Stimulated activated CD8-positive, alpha-beta memory T cell treated with anti-CD3 and anti-CD28 coated beads, Interleukin-15, amount 100 ng/mL, for 24 hours (primary cell): ENCODE results near the gene CD96.
A peak's percentile ranks its signal among the peaks of the same experiment; 100 is the strongest.
"Not testable (repeated sequence)": the region's sequence is repeated elsewhere in the genome, so short reads cannot be mapped to it uniquely, and the experiment has no call there.

Experiments used
- DNase-seq: peaks from one replicate; pipeline ENCODE4 v3.0.0-alpha.2; 2020; ENCODE audit warnings: low read depth

Gene CD96, protein sequence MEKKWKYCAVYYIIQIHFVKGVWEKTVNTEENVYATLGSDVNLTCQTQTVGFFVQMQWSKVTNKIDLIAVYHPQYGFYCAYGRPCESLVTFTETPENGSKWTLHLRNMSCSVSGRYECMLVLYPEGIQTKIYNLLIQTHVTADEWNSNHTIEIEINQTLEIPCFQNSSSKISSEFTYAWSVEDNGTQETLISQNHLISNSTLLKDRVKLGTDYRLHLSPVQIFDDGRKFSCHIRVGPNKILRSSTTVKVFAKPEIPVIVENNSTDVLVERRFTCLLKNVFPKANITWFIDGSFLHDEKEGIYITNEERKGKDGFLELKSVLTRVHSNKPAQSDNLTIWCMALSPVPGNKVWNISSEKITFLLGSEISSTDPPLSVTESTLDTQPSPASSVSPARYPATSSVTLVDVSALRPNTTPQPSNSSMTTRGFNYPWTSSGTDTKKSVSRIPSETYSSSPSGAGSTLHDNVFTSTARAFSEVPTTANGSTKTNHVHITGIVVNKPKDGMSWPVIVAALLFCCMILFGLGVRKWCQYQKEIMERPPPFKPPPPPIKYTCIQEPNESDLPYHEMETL

DNA sequence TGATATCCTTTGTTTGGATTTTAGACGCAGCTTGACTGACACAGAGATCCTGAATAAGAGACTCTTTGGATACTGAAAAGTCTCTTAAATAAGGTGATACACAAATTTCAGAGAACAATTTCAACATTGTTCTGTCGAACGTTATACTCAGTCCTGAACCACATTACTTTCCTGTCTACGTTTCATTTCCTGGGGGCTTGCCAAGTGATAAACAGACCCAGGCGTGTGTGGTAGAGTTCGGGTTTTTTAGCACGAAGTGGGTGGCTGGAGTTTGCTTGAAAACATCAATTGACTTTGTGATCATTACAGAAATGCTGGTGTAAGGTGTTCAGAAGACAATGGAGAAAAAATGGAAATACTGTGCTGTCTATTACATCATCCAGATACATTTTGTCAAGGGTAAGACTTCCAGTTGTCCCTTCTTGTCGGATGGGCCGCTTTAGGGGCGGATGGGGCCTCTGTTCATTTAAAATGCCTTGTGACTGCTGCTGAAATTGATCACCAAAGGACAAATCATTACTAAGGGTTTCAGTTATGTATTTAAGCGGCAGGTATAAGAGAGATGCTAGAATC is at the start of gene CD96:
Gene CD96 (plus strand): TSS at position 287 of the 573 bp plus-strand sequence. CDS start 52 bp downstream, at position 339.
- no peak for DNase-seq

DNA sequence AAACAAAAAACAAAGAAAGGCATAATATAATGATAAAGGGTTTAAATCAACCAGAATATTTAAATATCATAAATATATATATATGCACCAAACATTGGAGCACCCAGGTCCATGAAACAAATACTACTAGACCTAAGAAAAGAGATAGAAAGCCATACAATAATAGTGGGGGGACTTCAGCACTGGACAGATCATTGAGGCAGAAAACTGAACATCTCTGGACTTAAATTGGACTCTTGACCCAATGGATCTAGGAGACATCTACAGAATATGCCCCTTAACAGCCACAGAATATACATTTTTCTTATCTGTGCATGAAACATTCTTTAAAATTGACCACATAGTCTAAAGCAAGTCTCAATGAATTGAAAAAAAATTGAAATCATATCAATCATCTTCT is 48.7 kb upstream of the CD96 start:
- no peak for DNase-seq

DNA sequence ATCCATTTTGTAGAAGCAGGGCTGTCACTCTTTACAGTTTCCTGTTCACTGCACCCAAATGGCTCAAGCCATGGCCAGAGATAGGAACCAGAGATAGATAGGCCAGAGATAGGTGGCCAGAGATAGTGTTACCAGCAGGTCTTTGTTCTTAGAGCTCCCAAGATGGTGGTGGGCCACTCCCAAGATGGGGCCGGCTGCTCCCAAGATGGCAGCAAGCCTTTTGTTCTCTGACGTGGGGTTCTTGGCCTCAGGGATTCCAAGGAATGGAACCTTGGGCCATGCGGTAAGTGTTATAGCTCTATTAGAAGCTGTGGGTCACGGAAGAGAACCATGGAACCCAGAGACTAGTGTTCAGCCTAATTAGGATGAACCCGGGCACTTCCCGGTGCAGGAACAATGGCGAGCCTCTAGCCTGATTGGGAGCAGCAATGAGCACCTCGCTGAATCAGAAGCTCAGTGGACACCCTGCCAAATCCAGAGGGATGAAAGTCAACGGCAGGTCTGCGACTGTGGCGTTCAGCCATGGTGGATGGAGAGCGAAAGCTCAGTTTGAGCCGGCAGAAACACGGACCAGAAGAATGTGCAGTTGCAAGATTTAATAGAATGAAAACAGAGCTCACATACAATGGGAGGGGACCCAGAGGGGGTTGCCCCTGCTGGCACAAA is 45.0 kb upstream of the CD96 start:
- no peak for DNase-seq

DNA sequence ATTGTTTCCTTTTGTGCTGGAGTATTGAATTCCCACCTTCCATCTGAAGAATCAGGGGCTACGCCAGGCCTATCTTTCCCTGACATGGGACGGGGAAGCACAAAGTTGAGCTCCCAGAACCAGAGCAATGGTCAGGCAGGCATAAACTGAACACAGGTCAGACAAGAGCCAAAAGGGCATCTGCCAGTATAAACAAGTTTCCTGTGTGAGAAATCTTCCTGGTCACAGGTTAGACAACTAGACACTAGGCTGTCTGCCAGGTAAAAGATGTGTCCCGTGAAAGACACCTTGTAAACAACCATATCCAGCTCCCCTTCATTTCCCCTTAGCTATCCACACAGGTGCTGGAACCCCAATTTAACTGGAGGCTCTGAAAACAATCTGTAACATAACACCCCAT is 44.0 kb upstream of the CD96 start:
- no peak for DNase-seq

DNA sequence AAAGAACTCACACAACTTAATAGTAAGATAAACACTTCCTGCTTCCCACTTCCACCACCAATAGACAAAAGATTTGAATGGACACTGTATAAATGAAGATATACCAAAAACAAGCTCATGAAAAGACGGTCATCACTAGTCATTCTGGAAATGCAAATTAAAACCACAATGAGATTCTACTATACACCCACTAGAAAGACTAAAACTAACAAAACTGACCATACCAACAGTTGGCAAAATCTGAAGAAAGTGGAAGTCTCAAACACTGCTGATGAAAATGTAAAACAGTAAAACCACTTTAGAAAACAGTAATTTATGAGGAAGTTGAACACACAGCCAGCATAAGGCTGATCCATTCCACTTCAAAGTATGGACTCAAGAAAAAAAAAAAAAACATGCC is 35.6 kb upstream of the CD96 start:
- DNase-seq, result no peak

DNA sequence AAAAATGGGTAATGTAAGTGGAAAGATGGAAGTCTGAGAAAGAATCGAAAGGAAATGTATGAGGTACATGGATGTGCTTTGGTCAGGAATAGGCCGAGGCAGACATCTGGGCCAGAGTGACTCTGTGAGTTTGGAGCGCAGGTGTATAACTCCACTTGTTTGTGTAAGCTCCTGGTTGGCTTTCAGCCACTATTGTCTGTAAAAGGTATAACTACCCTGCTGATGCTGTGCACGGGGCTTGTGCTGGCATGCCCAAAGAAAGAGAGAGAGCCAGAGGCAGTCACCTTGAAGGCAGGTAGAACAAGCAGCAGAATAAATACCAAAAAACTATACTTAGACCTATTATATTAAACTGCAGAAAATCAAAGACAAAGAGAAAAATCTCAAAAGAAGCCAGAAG is 32.7 kb upstream of the CD96 start:
- DNase-seq, result no peak

DNA sequence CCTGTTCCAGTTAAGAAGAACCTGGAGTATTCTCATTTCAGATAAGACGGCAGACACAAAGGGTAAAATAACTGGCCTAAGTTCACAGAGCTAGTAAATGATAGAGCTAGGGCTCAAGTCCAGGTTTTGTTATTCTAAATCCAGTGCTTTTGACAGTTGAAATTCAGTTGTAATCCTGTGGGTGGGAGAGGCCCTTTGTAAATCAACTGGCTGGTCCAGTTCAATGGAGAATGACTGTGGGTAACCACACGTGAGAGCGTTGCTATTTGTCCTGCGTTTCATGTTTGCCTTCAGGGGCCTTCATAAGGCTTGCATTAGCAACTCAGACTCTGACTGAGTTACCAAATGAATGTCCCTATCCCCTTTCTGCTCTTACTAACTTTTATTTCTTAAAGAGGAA is 24.2 kb upstream of the CD96 start:
- DNase-seq, result no peak

DNA sequence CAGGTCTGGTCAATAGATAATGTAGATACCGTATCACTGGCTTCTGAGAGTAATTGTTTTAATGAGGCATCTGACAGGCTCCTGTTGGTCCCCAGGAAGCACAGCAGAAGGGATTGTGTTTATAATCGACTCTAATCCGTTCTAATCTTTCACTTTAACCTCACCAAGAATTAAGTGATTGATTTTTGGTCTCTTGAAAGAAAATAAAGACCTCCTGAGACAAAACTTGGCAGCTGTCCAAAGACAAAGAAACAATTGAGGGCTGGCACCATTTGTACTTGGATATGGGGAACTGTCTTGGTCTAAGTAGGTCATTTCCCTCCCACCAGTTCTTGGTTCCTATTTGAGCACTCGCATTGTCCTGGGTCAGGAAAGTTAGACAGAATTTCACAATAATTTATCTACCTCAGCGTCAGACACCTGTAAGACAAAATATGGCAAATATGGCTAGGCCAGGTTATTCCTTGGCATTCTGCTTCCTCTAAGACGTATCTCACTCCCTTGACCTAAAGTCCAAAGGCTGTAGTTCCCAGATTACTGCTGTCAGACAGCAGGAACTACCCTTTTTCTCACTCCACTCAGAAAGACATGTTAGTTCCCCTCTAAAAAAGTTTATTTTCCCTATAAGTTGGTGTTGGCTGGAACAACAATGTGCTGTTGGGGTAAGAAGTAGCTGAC is 22.7 kb upstream of the CD96 start:
- no peak for DNase-seq

DNA sequence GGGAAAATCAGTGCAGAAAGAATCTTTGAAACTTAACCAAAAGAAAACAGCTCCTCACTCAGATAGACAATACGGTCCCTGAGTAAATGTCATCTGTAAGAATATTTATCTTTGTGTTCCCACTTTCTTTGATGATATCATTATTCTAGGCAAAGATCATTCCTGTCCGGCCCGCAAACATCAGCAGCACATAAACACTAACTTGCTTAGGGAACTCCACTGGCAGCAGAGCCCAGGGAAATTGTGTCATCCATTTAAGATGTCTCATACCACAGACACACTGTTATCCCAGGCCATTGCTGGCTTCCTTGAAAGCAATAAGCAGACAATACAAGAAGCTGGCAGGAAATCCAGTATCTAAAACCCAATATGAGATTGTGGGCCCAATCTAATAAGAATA is 20.1 kb upstream of the CD96 start:
- DNase-seq, result no peak

DNA sequence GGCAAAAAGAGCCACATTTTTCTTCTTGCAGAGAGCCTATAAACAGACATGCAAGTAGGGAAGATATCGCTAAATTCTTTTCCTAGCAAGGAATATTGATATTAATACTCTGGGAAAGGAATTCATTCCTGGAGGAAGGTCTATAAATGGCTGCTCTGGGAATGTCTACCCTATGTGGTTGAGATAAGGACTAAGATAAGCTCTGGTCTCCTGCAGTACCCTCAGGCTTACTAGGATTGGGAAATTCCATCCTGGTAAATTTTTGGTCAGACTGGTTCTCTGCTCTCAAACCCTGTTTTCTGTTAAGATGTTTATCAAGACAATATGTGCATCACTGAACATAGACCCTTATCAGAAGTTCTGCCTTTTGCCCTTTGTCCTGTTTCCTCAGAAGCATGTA is 17.5 kb upstream of the CD96 start:
- DNase-seq, result not testable (repeated sequence)

DNA sequence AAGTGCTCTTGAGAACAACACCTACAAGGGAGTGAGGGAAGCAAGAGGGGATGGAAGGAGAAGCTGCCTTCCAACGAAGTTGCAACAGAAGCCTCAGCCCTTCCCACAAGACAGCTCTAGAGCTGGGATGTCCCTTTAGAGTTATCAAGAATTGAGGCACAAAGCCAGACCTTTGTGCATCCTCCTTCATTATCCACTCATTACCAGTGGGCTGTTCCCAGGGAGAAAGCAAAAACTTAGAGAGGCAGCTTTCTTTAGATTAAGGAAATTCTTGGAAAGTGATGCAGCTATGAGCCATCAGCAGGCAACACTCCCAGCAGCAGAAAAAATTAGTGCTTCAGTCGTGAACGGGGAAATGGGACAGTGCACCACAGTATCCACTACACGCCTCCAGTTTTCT is 10.6 kb upstream of the CD96 start:
- DNase-seq, result no peak

DNA sequence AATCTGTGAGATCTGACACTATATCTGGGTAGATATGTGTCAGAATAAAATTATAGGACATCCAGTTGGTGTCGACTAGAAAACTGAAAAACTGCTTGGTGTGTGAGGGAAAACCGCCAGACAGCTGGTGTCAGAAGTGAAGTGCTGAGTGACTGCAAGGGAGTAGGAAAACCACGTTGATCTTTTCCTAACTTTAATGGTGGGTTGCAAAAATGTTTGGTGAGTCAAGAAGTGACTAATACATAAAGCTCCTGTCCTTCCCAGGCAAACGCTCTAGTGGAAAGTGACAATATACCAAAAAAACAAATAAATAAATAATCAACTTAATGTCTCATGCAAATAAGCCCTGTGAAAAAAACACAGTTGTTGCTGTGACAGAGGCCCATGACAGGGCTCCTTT is 7.3 kb upstream of the CD96 start:
- no peak for DNase-seq

DNA sequence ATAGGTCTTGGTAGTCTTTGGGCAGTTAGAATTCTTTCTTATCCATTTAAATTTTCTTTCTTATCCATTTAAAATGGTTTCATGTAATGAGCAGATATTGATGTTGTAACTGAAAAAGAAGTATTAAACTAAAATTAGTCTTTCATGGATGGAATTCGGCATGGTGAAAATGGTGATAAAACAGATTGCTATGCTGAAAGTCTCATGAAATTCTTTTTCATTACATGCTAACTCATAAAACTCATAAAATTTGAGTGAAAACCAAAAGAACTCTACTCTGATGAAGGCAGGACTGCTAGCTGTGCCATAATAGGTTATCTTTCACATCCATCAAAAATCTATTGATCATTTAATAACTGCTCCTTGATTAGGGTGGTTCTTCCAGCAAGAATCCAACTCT is 3.9 kb upstream of the CD96 start:
- DNase-seq, result no peak

DNA sequence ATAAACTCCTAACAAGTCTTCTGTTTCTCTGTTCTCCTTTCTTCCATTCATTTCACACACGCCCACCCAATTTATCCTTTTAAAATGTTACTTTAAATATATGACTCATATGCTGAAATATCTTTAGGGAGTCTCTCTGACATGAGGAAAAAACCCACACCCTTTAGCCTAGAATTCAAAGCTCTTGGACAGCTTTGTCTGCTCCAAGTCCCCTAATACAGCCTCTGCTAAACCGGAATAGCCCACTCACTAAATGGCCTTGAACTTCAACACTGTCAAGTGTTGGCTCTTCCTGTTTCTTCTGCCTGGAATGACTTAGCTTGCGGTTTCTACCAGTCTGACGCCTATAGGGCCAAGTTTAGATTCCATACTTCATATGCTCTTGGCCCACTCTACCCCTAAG is 3.3 kb upstream of the CD96 start:
- DNase-seq, result no peak

DNA sequence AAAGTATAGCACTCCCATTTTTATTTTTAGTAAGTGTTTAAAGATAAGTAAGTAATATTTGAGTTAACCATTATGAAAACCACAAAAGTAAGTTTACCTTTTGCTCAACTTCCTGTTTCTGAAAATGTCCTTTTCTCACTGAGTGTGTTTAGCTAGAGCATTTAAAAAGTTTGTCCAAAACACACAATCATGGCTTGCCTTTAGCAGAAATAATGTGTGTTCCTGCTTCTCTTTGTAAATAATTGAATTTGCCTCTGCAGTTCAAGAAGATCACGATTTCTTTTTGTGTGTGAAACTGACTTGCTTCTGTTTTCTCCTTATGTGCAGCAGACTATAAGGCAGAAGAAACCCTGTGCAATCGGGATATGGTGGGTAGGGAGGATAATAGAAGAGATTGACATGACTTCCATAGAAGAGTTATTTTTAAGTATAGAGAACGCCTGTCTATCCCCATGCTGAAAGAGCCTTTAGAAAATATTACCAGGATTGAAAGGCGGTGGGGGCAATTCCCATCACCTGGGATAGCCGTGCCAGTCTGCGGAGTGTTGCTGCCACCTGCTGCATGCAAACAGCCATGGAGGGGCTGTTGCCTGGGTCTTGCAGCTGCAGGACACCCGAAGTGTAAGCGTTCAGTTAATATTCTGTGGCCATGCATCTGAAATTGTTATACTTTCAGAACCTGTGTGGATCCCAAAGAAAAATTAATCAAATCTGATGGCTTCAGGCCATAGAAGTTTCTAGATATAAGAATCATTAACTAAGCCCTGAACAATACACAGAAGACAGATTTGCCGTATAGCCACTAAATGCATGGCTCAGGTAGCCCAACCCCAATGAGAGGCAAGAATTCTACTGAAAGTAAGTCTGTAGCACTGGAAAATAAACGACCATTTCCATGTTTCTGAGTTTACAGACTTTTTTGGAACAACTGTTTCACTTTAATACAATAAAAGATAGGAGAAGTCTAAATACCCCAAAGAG is 2.4 kb upstream of the CD96 start:
- DNase-seq, result peak; percentile 16

DNA sequence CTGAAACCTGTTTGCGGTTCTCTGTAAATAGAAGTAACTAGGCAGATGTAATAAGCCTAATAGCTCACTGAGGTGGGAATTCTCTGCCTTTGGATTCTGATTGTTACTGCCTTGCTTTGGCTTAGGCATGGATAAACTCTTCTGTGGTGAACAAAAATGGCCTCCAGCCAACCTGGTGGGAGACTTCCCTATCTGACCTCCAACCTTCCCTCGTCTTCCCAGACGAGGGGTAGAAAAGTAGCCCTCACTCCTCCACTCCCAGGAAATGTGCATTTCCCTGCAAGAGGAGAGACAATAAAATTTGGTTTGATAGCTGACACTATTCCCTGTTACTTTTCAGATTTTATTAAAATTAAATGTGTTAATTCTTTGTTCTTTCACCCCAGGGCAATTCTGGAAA is 606 bp upstream of the CD96 start:
- DNase-seq, result no peak

DNA sequence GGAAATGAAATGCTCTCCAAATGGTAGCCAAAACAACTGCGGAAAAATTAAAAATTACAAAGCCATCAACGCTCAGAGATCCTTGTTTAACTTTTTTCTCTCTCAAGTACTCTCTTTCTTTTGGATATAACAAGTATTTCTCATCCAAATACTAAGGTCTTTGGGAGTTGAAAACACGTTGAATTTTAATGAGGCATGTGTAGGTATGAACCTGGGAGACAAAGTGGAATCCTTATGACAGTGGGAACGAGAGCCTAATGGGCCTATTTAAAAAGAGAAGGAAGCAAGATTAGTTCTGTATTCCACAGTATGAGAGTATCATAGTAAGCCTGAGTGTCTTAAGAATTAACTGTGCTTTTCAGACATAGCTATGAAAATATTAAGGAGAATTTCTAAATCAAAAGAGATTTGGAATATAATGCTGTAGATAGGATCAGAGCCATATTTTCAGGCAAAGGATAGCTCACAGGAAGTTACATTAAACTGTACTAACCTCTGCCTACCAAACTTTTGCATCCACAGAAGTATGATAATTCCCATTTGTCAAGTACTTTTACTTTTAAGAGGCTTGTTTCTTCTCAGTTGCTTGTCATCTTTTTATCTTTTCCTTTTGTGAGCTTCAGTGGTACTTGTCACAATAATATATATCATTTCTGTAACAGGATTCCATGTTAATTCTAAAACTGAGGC is 759 bp downstream of the CD96 start:
- DNase-seq, result no peak

DNA sequence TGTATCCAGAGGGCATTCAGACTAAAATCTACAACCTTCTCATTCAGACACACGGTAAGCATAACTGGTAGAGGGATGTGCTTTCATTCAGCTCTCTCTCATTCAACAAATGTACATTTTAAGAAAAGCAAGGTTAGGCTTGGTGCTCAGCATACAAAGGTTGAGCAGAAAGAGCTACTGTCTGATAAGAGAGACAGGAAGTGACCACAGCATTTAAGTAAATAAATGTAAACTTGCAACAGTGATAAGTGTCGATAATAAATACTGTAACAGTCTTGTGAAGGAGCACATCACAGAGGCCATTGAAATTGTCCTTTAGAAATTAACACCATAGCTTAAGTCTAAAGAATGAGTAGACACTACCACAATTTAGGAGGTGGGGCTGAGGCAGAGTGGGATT is 3.4 kb downstream of the CD96 start:
- no peak for DNase-seq

DNA sequence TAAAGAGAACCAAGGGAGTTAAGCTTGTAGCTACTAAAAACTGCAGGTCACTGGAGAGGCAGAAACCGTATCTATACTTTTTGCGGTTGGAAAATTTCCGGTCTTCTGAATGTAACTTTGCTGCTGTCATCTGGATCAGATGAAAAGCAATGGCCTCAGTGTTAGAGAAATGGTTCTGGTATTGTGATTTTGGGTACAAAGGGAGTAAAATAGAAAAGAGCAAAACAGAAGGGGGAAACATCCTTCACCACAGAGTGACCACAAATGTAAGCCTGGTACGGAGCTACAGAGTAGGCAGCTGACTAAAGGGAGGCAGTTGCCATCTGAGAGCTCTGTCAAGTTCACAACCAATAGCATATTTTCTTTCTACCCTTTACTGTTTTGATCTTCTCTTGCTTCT is 5.6 kb downstream of the CD96 start:
- DNase-seq, result no peak

DNA sequence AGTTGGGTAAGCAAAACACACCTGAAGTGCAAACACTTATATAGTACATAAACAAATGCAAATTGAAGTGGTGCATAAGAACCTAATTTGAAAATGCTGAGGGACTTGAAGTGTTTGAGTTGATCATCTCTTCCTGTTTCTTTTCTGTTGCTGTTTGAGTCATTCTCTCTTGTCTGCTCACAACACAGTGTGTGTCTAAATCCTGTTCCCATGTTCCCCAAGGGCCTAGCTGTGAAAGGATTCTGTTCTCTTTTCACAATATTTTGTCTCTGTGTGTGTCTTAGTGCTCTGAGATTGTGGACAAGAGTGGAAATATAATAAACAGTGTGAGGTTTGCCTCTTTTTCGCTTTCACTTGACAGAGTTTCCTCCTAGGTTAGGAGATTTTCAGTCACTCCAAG is 6.1 kb downstream of the CD96 start:
- DNase-seq, result no peak

DNA sequence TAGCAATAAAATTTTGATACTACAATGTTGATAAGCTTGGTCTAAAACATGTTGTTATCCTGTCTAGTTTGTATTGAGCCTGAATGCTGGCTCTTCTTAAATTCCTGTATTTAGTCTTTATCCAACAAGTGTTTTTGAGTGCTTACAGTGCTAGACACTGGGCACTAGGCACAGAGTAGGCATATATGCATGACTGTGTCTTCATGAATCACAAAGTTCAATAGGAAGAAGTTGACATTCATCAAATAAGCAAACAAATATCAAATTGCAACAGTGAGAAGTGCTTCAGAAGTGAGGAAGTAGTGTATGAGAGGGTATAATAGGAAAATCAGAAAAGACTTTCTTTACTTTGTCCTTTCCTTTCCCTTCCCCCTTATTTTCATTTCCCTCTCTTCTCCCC is 6.8 kb downstream of the CD96 start:
- DNase-seq, result no peak
